GM18499 (cell line): ENCODE measurements around the gene THAP7.
"Not testable (repeated sequence)": the region's sequence is repeated elsewhere in the genome, so short reads cannot be mapped to it uniquely, and the experiment has no call there.

ENCODE experiments used
- ATAC-seq: cut with Tn5 transposase; IDR thresholded peaks from one replicate; pipeline ENCODE4 v1.9.1; 2021; ENCODE audit warnings: moderate number of reproducible peaks; ENCODE audit not compliant: insufficient read depth, unreplicated experiment

The THAP7 gene

GRCh38 chr22:21014726-21015465 lies 13.0 kb upstream of the THAP7 start, which contains the start of gene P2RX6:
Gene P2RX6 (plus strand): TSS chr22:21015165. CDS start chr22:21015175, 10 bp downstream.
- ATAC-seq: no peak

- ATAC-seq: no peak
These were observed 12.3 kb upstream of the THAP7 start for GRCh38 chr22:21014202-21014725.

- no peak for ATAC-seq
These were observed 11.8 kb upstream of the THAP7 start for GRCh38 chr22:21013657-21014201.

- ATAC-seq: no peak
These were observed 10.8 kb upstream of the THAP7 start for GRCh38 chr22:21012446-21013407.

DNA sequence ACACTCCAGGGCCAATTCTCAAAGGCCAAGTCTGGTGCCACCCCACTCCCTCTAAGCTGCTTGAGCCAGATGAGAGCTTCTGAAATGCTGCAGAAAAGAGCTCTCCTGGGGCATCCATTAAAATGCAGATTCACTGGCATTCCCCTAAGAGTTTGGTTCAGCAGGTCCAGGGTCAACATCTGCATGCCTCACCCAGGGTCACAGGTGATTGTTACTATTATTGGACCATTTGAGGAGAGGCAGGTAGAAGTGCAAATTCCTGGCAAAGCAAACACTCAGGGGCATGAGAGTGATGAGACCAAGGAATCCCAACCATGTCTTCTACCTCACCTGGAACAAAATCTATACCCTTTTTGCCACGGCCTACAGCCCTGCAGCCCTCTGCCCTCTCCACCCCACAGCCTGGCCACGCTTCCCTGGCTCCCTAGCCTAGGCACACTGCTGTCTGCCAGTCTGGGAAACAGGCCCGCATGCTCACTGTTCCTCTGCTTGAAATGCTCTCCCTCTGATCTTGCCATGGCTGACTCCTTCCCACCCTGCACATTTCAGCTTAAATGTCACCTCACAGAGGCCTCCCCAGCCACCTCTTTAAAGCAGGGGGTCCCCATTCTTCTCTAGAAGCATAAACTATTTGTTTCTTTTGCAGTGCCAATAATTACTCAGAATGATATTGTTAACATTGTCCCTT lies 8.7 kb upstream of the THAP7 start:
- ATAC-seq: no peak

GRCh38 chr22:21009638-21010425 lies 7.9 kb upstream of the THAP7 start:
- no peak for ATAC-seq

GRCh38 chr22:21009208-21009607 lies 7.3 kb upstream of the THAP7 start:
- ATAC-seq: not testable (repeated sequence)

DNA sequence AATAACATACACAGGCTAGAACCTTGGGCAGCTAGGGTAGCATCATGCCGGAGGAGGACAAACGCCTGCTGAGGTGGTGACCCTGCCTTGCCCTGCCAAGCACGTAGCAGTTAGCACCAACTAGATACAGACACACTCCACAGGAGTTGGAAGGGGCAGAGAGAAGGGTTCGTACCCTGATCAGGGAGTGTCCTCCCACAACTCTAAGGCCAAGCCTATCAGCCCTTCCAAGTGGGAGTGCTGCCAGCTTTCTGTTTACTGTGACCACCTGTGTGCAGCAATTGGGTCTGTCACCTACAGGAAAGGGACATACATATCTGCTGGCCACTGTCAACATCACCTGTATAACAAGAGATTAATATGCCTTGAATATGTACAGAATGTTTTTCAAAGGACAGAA lies 1.9 kb upstream of the THAP7 start:
- no peak for ATAC-seq

GRCh38 chr22:21000987-21001600 lies 824 bp downstream of the THAP7 start:
- ATAC-seq: no peak

- ATAC-seq: no peak
These were observed 1.5 kb downstream of the THAP7 start for GRCh38 chr22:21000207-21000986.

DNA sequence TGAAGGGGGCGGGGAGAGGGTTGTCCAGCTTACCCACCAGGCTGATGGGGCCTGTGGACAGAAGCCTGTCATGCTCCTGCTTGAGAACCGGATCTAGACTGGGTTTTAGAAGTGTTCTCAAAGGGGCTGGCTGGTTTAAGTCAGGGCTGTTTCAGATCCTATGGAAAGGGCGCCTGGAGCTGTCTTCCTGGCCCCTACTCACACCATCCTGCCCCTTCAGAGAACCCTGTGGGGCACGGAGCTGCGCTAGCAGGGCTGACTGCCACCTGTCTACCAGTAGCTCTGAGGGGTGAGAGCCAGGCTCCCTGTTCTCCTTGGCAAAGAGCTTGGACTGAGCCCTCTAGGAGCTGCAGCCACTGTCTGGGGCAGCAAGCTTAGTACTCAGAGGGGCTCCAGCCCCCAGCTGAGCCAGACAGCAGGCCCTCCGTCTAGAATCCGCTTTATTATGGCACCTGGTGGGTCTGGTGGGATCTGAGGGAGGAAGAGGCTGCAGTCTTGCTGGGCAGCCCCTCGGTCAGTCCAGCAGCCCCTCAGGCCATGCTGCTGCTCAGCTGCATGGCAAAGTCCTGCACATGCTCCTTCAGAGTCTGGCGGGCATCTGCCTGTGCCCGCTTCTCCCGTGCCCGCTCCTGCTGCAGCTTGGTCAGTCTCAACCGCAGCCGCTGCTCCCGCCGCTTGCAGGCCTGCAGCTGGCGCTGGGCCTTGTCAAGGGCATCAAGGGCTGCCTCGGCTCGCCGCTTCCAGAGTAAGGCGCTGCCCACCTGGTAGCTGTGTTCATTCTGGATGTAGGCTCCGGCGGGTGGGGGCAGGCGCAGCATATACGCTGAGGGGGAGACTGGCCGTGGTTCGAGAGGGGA lies 2.3 kb downstream of the THAP7 start:
- no peak for ATAC-seq

- ATAC-seq: no peak
These were observed 3.2 kb downstream of the THAP7 start for GRCh38 chr22:20998411-20999336.

DNA sequence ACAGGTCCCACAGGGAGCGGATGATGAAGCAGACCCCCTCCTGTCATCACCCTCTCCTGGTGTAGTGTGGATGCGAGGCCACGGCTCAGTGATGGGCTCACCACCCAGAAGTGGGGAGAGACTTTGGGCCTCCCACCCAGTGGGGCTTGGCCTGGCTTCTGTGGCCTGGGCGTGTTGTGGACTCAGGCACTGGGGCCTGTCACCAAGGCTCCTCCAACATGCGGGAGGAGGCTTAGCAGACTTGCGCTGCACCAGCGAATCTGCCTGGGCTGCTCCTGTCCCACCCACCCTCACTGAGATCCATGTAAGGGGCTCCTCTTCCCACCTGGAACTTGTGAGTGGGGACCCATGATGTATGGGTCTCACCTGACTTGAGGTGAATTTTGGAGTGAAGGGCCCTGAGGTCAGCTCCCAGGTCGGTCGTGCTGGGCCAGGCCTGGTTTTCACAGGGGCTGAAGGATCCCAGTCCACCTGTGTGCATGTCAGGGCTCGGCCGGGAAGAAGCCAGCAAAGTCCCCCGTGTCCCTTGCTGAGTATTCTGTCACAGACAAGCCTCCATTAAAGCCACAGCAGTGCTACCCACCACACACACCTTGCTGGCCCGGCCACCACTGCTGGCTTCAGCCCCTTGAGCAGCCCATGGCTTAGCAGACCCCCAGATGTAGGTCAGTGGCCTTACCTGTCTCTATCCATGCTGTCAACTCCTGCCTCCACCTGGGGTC lies 4.2 kb downstream of the THAP7 start:
- ATAC-seq: no peak

GRCh38 chr22:20996598-20997535 lies 5.1 kb downstream of the THAP7 start:
- ATAC-seq: no peak

DNA sequence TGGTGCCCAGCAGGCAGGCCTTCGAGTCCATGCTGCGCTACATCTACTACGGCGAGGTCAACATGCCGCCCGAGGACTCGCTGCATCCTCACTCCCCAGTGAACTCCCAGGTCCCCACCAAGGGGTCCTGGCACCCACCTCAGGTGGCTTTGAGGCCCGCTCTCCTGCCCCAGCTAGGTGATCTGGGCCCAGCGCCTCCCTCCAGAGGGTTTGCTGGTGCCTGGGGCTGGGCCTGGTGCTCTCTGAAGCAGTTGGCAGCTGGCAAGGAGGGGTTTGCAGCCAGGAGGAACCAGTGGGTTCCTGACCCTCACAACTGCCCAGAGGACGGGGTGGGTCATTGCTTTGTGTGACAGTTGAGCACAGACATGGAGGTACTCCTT lies 5.9 kb downstream of the THAP7 start:
- ATAC-seq: no peak
